Body of pancreas (tissue), 4 donors: ENCODE data around the gene DENND11. TPM values are rescaled to one million over a fixed set of nuclear protein-coding genes. Genes with fewer than 3 reads are reported as not detected.

ENCODE experiments used
- ATAC-seq: fragments of 150-250 bp; one replicate; pipeline ENCODE4 v1.9.1; 2016
- DNase-seq, 4 donors: peaks; one replicate each; pipeline ENCODE4 v3.0.0-alpha.2; 2019
- H3K27ac ChIP-seq, 4 donors: fragments of 200-600 bp; sonication (generic); 1 replicate in 3 of 4; 2 replicates in 1 of 4; pipeline versions ENCODE4 v1.5.1 to v1.6.1; 2016 to 2019; ENCODE audit warnings: mild to moderate bottlenecking in 1 of 4, mixed read lengths in 1 of 4, moderate library complexity in 1 of 4
- H3K27me3 ChIP-seq, 2 donors: fragments of 200-600 bp; sonication (generic); one replicate each; pipeline ENCODE4 v1.6.0; 2016; ENCODE audit warnings: mild to moderate bottlenecking in 1 of 2
- H3K36me3 ChIP-seq, 2 donors: fragments of 200-600 bp; sonication (generic); replicated peaks in 1 of 2; 2 replicates each; pipeline ENCODE4 v1.5.1; 2016; ENCODE audit warnings: low read depth in 2 of 2; ENCODE audit not compliant: insufficient read depth in 1 of 2
- H3K4me1 ChIP-seq: fragments of 200-600 bp; sonication (generic); one replicate; pipeline ENCODE4 v1.6.0; 2016
- H3K4me3 ChIP-seq, 2 donors: fragments of 200-600 bp; sonication (generic); 1 replicate in 1 of 2; 2 replicates in 1 of 2; pipeline ENCODE4 v1.5.1; 2016 to 2019
- H3K9me3 ChIP-seq, 3 donors: fragments of 200-600 bp; sonication (generic); 1 replicate in 2 of 3; 2 replicates in 1 of 3; pipeline ENCODE4 v1.5.1; 2016
- CTCF ChIP-seq, 7 experiments: fragments of 450-650 bp in 4 of 7; fragments of 200-600 bp in 3 of 7; sonication (generic) in 3 of 7; IDR thresholded peaks; one replicate each; pipeline ENCODE4 v1.5.1; 2016 to 2019; ENCODE audit warnings: antibody characterized with exemption in 7 of 7
- POLR2A ChIP-seq, 3 donors: fragments of 450-650 bp; IDR thresholded peaks; one replicate each; pipeline ENCODE4 v1.6.1; 2016; ENCODE audit warnings: antibody characterized with exemption in 3 of 3, mild to moderate bottlenecking in 2 of 3
- WGBS, 2 donors: methylation state at CpG; one replicate each; pipeline ENCODE4 v1.1.5; 2017; 5-methylcytosine and 5-hydroxymethylcytosine counted together
- intact Hi-C: fragments of 100-400 bp; cut with DNase I; formaldehyde crosslinking; loops from one replicate; pipeline ENCODE4 v1.15.1; 2023
- total RNA-seq, 2 donors: library from RNA; depleted of rRNA; stranded (reverse); fragments of >200 nt; gene quantifications; one replicate each; pipeline ENCODE4 v1.1.0, GENCODE V29; 2016

The DENND11 gene
- total RNA-seq, 2 donors from 2014 or later, result 17.8 to 31.9 TPM

DNA sequence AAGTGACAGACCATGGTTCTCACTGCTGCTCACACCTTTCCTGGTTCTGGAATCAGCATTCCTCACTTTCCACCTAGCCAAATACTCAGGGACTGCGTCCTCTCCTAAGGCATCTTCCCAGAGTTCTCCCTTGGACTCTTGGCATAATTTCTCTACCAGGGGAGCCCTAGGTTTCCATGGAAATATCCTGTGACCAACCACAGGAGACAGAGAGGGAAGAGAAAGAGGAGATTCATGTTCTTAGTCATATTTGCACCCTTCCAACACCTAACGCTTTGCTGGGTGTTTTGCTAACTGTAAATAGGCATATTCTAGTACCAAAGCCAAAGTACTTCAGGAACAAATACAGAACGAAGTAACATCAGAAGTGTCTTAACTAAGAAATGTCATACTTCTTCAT lies 28.6 kb downstream of the DENND11 start:
- no peaks in the 10 kb centered on the region for H3K4me1 ChIP-seq
- peaks cover 0 to 5% of the 10 kb centered on the region in 2 donors for H3K36me3 ChIP-seq
- H3K4me3 ChIP-seq, result no peak overlapping the region
- WGBS, 2 donors, result 89 to 94% methylated on average over 3 of the region's 3 CpGs
- no peak for DNase-seq
- no peak for ATAC-seq
- H3K27ac ChIP-seq, result no peak overlapping the region
- H3K27me3 ChIP-seq, result no peaks in the 10 kb centered on the region
- intact Hi-C loops, result no loop called here
- H3K9me3 ChIP-seq, result no peaks in the 10 kb centered on the region
- TF ChIP-seq POLR2A (IDR thresholded peaks at IDR 0.05) (no peak), CTCF (IDR thresholded peaks at IDR 0.05) (no peak)

DNA sequence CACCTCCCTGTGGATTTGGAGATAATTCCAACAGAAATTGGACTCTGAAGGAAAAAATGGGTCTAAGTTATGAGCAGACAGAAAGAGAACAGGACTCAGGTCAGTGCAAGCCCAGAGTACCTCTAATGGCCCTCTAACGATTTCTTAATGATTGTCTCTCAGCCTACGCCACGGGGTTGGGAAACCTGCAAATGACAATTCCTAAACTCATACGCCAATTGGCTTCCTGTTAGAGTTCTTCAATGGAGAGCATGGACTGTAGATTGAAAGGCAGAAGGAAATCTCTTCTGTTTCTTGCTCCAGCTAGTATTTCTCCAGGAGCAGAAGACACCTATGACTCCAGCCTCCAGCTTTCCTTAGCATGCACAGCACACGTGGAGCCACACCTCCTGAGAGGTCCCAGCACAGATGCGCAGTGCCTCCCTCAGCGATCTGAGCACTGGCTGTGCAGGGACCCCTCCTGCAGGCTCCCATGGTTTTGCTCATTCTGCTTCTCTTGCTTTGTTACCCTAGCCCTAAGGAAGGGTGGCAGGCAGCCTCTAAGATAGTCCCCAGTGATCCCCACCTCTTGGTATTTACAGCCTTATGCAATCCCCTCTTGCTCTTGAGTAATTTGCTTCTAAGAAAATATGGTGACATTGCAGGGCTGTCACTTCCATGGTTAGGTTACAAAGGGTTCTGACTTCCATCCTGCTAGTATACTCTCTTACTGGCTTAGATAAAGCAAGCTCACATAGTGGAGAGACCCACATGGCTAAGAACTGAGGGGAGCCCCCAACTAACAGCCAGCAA lies 30.1 kb downstream of the DENND11 start:
- TF ChIP-seq CTCF (IDR thresholded peaks at IDR 0.05) (no peak), POLR2A (IDR thresholded peaks at IDR 0.05) (no peak)
- no peak overlapping the region for H3K4me3 ChIP-seq
- intact Hi-C loops, result no loop called here
- H3K36me3 ChIP-seq, result peaks cover 0 to 5% of the 10 kb centered on the region in 2 donors
- ATAC-seq (no peak), DNase-seq (no peak)
- 93 to 97% methylated on average over 7 of the region's 7 CpGs for WGBS, 2 donors
- H3K4me1 ChIP-seq, result no peaks in the 10 kb centered on the region
- no peaks in the 10 kb centered on the region for H3K27me3 ChIP-seq
- no peaks in the 10 kb centered on the region for H3K9me3 ChIP-seq
- no peak overlapping the region for H3K27ac ChIP-seq

- TF ChIP-seq CTCF (IDR thresholded peaks at IDR 0.05) (no peak), POLR2A (IDR thresholded peaks at IDR 0.05) (no peak)
- no peak for ATAC-seq
- 86 to 97% methylated on average over 2 of the region's 2 CpGs for WGBS, 2 donors
- Histone ChIP-seq H3K27ac (no peak overlapping the region), H3K4me1 (peaks cover 10% of the 10 kb centered on the region), H3K4me3 (no peak overlapping the region), H3K36me3 (peaks cover 0 to 5% of the 10 kb centered on the region in 2 donors), H3K9me3 (no peaks in the 10 kb centered on the region), H3K27me3 (no peaks in the 10 kb centered on the region)
- DNase-seq, result no peak
- intact Hi-C loops, result loop anchor here (10.0 kb wide), 1 partner anchor 66 kb away; the partner anchor contains the start of gene SSBP1
Observed at GRCh38 chr7:141668853-141669252, 33.1 kb downstream of the DENND11 start.

- no peaks in the 10 kb centered on the region for H3K9me3 ChIP-seq
- TF ChIP-seq CTCF (IDR thresholded peaks at IDR 0.05), result no peak
- no peak for TF ChIP-seq POLR2A (IDR thresholded peaks at IDR 0.05)
- DNase-seq (no peak), ATAC-seq (no peak)
- peaks cover 19% of the 10 kb centered on the region for H3K4me1 ChIP-seq
- H3K27me3 ChIP-seq, result no peaks in the 10 kb centered on the region
- 92 to 94% methylated on average over 4 of the region's 4 CpGs for WGBS, 2 donors
- H3K4me3 ChIP-seq, result no peak overlapping the region
- H3K36me3 ChIP-seq, result peaks cover 0 to 5% of the 10 kb centered on the region in 2 donors
- intact Hi-C loops, result loop anchor here (10.0 kb wide), 1 partner anchor 69 kb away; the partner anchor contains the start of gene SSBP1
- no peak overlapping the region for H3K27ac ChIP-seq
Observed at GRCh38 chr7:141666071-141666470, 35.9 kb downstream of the DENND11 start.
